Osteoblast (primary cell): ENCODE results near the gene ADAM22. TPM values are rescaled to one million over a fixed set of nuclear protein-coding genes. Genes with fewer than 3 reads are reported as not detected.

Source experiments
- DNase-seq: peaks from one replicate; pipeline ENCODE4 v3.0.0; 2011; ENCODE audit warnings: low spot score, mixed read lengths; ENCODE audit not compliant: insufficient read length; ENCODE audit errors: missing footprints
- H2AFZ ChIP-seq: 2 replicates; pipeline ENCODE4 v1.6.0; 2011; ENCODE audit warnings: mild to moderate bottlenecking, low read length
- H3K27ac ChIP-seq: 2 replicates; pipeline ENCODE4 v1.5.1; 2011; ENCODE audit warnings: mild to moderate bottlenecking, low read depth, low read length, moderate library complexity
- H3K27me3 ChIP-seq: 2 replicates; pipeline ENCODE4 v1.6.0; 2012; ENCODE audit warnings: mild to moderate bottlenecking, control low read depth, inconsistent platforms, low read length, moderate library complexity; ENCODE audit not compliant: insufficient read depth
- H3K36me3 ChIP-seq: 2 replicates; pipeline ENCODE4 v1.5.1; 2011; ENCODE audit warnings: mild to moderate bottlenecking, low read length, control low read depth, moderate library complexity; ENCODE audit not compliant: insufficient read depth
- H3K4me1 ChIP-seq: 2 replicates; pipeline ENCODE4 v1.5.1; 2011; ENCODE audit warnings: mild to moderate bottlenecking, low read length, control low read depth, moderate library complexity; ENCODE audit not compliant: insufficient read depth
- H3K4me2 ChIP-seq: 2 replicates; pipeline ENCODE4 v1.6.0; 2011; ENCODE audit warnings: mild to moderate bottlenecking, low read length; ENCODE audit not compliant: insufficient read depth
- H3K4me3 ChIP-seq: fragments of 200-600 bp; sonication (generic); 3 replicates; pipeline ENCODE4 v1.5.1; 2012; ENCODE audit warnings: mild to moderate bottlenecking, low read length, inconsistent platforms; ENCODE audit not compliant: insufficient read depth
- H3K79me2 ChIP-seq: 2 replicates; pipeline ENCODE4 v1.6.0; 2012; ENCODE audit warnings: mild to moderate bottlenecking, low read length, control low read depth, inconsistent platforms; ENCODE audit not compliant: insufficient read depth
- H3K9me3 ChIP-seq: 2 replicates; pipeline ENCODE4 v1.5.1; 2011; ENCODE audit warnings: low read depth, low read length, control low read depth
- H4K20me1 ChIP-seq: 2 replicates; pipeline ENCODE4 v1.6.0; 2012; ENCODE audit warnings: mild to moderate bottlenecking, low read length, control low read depth; ENCODE audit not compliant: insufficient read depth
- CTCF ChIP-seq: IDR thresholded peaks from 2 replicates; pipeline ENCODE4 v1.5.1; 2011; ENCODE audit warnings: mild to moderate bottlenecking, low read depth, low read length, moderate library complexity; ENCODE audit errors: extremely low read depth
- total RNA-seq: library from RNA; depleted of rRNA; stranded (reverse); fragments of >200 nt; gene quantifications from 2 replicates; pipeline ENCODE4 v1.2.3, GENCODE V29; 2012

Gene ADAM22
- total RNA-seq, 1 donor: 0.36 TPM

GRCh38 chr7:88002617-88003016, 68.6 kb downstream of the ADAM22 start:
- DNase-seq: no peak
- Histone ChIP-seq H3K27me3 (no peaks in the 10 kb centered on the region), H2AFZ (no peak overlapping the region), H3K4me2 (no peak overlapping the region), H3K36me3 (no peaks in the 10 kb centered on the region), H4K20me1 (no peaks in the 10 kb centered on the region), H3K4me1 (no peaks in the 10 kb centered on the region), H3K79me2 (no peaks in the 10 kb centered on the region), H3K4me3 (no peak overlapping the region), H3K27ac (no peak overlapping the region), H3K9me3 (no peaks in the 10 kb centered on the region)
- TF ChIP-seq CTCF: no peak

GRCh38 chr7:88003581-88003980, 69.5 kb downstream of the ADAM22 start:
- TF ChIP-seq CTCF: no peak
- H3K27ac ChIP-seq: no peak overlapping the region
- no peak overlapping the region for H3K4me3 ChIP-seq
- H3K36me3 ChIP-seq: no peaks in the 10 kb centered on the region
- H2AFZ ChIP-seq: no peak overlapping the region
- H3K9me3 ChIP-seq: no peaks in the 10 kb centered on the region
- H3K79me2 ChIP-seq: no peaks in the 10 kb centered on the region
- no peak overlapping the region for H3K4me2 ChIP-seq
- no peaks in the 10 kb centered on the region for H3K4me1 ChIP-seq
- H4K20me1 ChIP-seq: no peaks in the 10 kb centered on the region
- DNase-seq: no peak
- H3K27me3 ChIP-seq: no peaks in the 10 kb centered on the region

GRCh38 chr7:88005191-88005590, 71.1 kb downstream of the ADAM22 start:
- TF ChIP-seq CTCF: no peak

GRCh38 chr7:88009651-88010050, 75.6 kb downstream of the ADAM22 start:
- DNase-seq: no peak
- no peaks in the 10 kb centered on the region for H3K36me3 ChIP-seq

More at GRCh38 chr7:88005191-88005590, 71.1 kb downstream of the ADAM22 start:
- H3K4me2 ChIP-seq: no peak overlapping the region
- no peaks in the 10 kb centered on the region for H3K36me3 ChIP-seq
- no peak overlapping the region for H2AFZ ChIP-seq
- H3K27me3 ChIP-seq: no peaks in the 10 kb centered on the region
- H3K79me2 ChIP-seq: no peaks in the 10 kb centered on the region
- no peak overlapping the region for H3K27ac ChIP-seq
- DNase-seq: no peak
- no peaks in the 10 kb centered on the region for H4K20me1 ChIP-seq
- no peaks in the 10 kb centered on the region for H3K9me3 ChIP-seq
- no peak overlapping the region for H3K4me3 ChIP-seq
- no peaks in the 10 kb centered on the region for H3K4me1 ChIP-seq

More at GRCh38 chr7:88009651-88010050, 75.6 kb downstream of the ADAM22 start:
- no peak overlapping the region for H2AFZ ChIP-seq
- H3K27me3 ChIP-seq: no peaks in the 10 kb centered on the region
- no peaks in the 10 kb centered on the region for H3K4me1 ChIP-seq
- H3K4me2 ChIP-seq: no peak overlapping the region
- TF ChIP-seq CTCF: no peak
- H3K79me2 ChIP-seq: no peaks in the 10 kb centered on the region
- no peaks in the 10 kb centered on the region for H4K20me1 ChIP-seq
- H3K27ac ChIP-seq: no peak overlapping the region
- H3K9me3 ChIP-seq: no peaks in the 10 kb centered on the region
- H3K4me3 ChIP-seq: no peak overlapping the region
